Measurements from ENCODE around the gene COG4. TPM values are rescaled to one million over a fixed set of nuclear protein-coding genes. Genes with fewer than 3 reads are reported as not detected.

COG4 gene
- total RNA-seq, result 52.9 and 76.6 TPM in 2 replicates

DNA sequence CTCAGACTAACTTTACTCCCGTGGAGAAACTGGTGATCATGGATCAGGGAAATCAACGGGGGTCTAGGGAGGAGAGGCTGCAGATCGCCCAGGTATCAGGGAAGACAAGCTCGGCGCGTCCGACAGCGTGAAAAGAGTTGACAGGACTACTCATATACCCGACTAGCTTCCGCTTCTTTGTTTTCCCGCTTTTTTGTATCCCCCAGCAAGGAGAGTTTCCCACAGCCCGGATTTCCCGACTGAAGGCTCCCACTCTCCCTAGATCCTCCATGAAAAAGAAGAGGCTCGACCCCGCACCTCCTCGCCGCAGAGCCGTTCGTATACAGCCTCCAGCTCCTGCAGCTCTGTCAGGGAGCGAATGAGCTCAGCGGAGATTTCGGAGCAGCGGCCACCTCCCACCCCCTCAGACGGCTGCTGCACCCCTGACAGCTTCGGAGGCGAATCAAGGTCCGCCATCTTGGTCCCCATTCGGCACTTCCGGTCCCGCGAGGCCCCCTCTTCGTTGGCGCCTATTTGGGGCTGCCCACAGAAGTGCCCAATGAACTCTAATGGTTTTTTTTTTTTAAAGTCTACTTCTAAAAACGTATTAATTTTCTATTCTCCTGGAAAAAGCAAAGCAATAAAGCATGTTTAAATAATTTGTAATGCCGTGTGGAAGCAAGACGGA lies at the start of gene COG4:
TSS of gene COG4 (minus strand) at position 479 of the 667 bp plus-strand sequence. CDS start at position 468, 11 bp downstream.

DNA sequence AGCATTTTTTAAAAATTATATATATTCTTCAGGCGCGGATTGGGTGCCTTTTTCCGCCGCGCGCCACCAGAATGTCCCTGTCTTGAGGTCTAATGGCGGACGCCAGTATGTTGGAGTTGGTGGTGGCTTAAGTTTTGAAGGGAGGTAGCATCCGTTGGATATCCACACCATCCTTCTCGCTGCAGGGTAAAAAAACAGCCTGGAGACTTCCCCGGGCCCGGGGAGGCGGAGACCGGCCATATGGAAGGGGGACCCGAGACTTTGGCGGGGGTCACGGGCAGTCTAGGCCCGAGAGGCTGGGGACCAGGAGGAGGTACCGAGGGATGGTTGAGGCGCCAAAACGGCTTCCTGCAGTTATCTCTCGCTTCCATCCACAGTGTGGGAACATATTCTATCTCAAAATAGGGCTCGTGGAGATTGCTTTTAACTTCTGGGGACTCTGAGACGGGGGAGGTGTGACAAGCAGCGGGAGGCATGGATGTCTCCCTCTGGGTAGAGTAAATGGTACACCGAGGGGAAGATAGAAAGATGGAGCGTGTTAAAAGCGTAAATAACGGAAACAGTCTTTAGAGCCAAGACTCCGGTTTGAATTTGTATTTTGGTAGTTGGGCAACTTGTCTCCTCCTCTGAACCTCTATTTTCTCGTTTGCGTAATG lies 517 bp upstream of the COG4 start, which contains the start of gene SF3B3:
TSS of gene SF3B3 (plus strand) at position 74 of the 656 bp plus-strand sequence. CDS start 2,841 bp downstream, outside the sequence.

DNA sequence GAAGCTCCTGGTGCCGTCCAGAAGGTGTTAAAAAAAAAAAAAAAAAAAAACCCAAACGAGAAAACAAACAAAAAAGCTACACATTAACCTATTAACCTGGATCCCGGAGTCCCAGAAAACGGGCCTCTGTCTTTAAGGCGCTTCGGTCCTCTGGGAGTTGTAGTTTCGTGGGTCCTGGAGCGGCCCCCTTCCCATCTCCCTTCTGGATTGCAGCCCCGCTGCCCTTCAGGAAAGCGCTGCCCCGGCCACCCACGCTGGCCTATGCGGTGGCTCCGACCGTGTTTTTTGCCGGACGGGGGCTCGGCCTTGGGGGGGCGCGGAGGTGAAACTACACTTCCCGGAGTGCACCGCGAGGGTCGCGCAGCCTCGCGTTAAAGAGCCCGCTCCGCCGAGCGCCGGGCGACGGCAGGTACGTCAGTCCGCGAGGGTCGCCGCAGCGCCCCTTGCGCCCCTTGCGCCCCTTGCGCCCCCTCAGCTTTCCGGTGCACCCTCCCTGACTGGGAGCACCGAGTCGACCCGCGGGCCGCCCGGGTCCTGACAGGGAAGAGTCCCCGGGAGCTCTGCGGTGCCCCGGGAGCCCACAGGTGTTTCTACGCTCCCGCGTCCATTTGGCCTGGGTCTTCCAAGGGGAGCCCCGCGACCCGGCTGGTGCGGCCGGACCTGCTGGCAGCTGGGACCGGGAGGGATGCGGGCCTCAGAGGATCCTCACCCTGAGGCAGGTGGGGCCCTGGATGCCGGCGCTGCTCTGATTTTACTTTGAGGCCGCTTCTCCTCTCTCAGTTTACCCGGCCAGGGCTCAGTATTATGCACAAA lies 68.9 kb downstream of the COG4 start, which contains the start of gene FCSK:
TSS of gene FCSK (plus strand) at position 374 of the 813 bp plus-strand sequence. CDS start 8,596 bp downstream, outside the sequence.

DNA sequence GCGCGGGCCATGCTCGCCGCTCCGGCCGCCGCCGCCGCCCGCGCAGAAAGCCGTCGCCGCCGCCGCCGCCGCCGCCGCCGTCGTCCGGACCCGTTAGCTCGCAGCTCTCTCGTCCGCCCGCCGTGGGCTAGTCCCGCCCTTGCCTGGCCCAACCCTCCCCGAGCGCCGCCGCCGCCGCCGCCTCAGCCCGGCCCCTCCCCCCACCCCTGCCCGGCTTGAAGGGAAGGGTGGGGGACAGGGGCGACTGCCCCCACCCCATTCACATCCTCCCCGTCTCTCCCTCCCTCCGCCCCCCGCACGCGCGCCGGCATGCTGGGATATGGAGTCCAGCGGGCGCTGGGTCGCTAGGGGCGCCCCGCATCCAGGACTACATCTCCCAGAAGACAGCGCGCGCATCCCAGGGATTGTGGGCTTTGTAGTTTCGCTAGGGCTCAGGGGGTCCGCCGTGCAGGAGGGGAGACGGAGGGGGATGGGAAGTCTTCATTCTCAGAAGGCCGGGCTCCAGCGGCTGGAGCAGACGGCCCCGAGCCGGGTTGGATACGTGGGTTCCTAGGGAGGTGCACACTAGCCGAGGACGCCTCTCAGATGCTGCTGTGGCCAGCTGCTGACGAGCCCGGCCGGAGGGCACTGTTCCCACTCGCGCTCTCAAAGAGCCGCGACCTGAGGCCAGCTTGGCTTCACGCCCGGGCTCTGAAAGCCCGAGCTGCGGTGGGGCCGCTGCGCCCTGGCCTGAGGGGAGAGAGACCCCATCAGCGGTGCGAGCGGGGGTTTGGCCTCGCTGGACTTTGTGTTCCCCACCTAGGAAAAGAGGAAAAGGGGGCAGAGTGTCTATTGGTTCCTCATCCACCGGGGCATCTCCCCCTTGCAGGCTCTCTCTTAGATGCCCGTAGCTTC lies 84.1 kb downstream of the COG4 start, which contains the start of gene ST3GAL2:
TSS of gene ST3GAL2 (minus strand) at position 132 of the 894 bp plus-strand sequence. CDS start 40,570 bp downstream, outside the sequence.

Small RNA genes within 50 kb of the gene (small RNA-seq; reads per million reads assigned to genes)
- not detected for gene RNU6-23P
- gene RPS27P26, result not detected
- 2.5 reads per million, percentile 78 among the genes with 10 or more reads in this experiment for gene SNORD111
- 89.3 reads per million, percentile 98 among the genes with 10 or more reads in this experiment for gene SNORD111B

Other genes with a start within 250 kb of the COG4 start
- 103 and 115 TPM in 2 replicates for gene AARS1, start 234.0 kb downstream of the COG4 start, total RNA-seq
- 34.8 and 36.3 TPM in 2 replicates for gene DDX19B, start 224.4 kb downstream of the COG4 start, total RNA-seq
- 36.7 and 36.8 TPM in 2 replicates for gene DDX19A, start 176.7 kb downstream of the COG4 start, total RNA-seq
- 17.8 and 23.9 TPM in 2 replicates for gene ST3GAL2, start 84.5 kb downstream of the COG4 start, total RNA-seq
- gene FCSK, start 69.0 kb downstream of the COG4 start, total RNA-seq, result 9.6 and 11.0 TPM in 2 replicates
- 149 and 155 TPM in 2 replicates for gene SF3B3, start 262 bp upstream of the COG4 start, total RNA-seq
- 5.7 and 7.1 TPM in 2 replicates for gene IL34, start 123.0 kb upstream of the COG4 start, total RNA-seq
- gene MTSS2, start 162.5 kb upstream of the COG4 start, total RNA-seq, result 62.7 and 85.7 TPM in 2 replicates